GM18907 (cell line): ENCODE results near the gene NCKAP1.
"Not testable (repeated sequence)": the region's sequence is repeated elsewhere in the genome, so short reads cannot be mapped to it uniquely, and the experiment has no call there.

ENCODE experiments used
- ATAC-seq: cut with Tn5 transposase; IDR thresholded peaks from one replicate; pipeline ENCODE4 v1.9.1; 2021; ENCODE audit warnings: mild to moderate bottlenecking, moderate library complexity; ENCODE audit not compliant: unreplicated experiment

NCKAP1 gene

GRCh38 chr2:182883451-182883850, 154.8 kb downstream of the NCKAP1 start:
- ATAC-seq, result no peak

GRCh38 chr2:182880100-182880499, 158.2 kb downstream of the NCKAP1 start:
- ATAC-seq, result not testable (repeated sequence)

- not testable (repeated sequence) for ATAC-seq
Measured at GRCh38 chr2:182876653-182877052, 161.6 kb downstream of the NCKAP1 start.

GRCh38 chr2:182870227-182870626, 168.0 kb downstream of the NCKAP1 start:
- ATAC-seq, result no peak

- ATAC-seq, result no peak
Measured at GRCh38 chr2:182868054-182868796, 170.0 kb downstream of the NCKAP1 start.

- ATAC-seq, result no peak
Measured at GRCh38 chr2:182867426-182868053, 170.7 kb downstream of the NCKAP1 start.

- no peak for ATAC-seq
Measured at GRCh38 chr2:182866461-182867406, 171.5 kb downstream of the NCKAP1 start, which contains the start of gene FRZB. TSS of gene FRZB (minus strand) at chr2:182866637. CDS start at chr2:182866552, 85 bp downstream.

- no peak for ATAC-seq
Measured at GRCh38 chr2:182866095-182866460, 172.2 kb downstream of the NCKAP1 start.

GRCh38 chr2:182864949-182865570, 173.2 kb downstream of the NCKAP1 start:
- ATAC-seq, result no peak

GRCh38 chr2:182863642-182864041, 174.6 kb downstream of the NCKAP1 start:
- no peak for ATAC-seq

GRCh38 chr2:182862091-182862490, 176.2 kb downstream of the NCKAP1 start:
- ATAC-seq, result no peak

- no peak for ATAC-seq
Measured at GRCh38 chr2:182860858-182861257, 177.4 kb downstream of the NCKAP1 start.
